Activated naive CD4-positive, alpha-beta T cell (primary cell): ENCODE measurements around the gene MAP4K3.
"Not testable (repeated sequence)": the region's sequence is repeated elsewhere in the genome, so short reads cannot be mapped to it uniquely, and the experiment has no call there.

Experiments used
- DNase-seq, 4 experiments: peaks; one replicate each; lab custom pipeline; 2025; lab: John Stamatoyannopoulos, UW

MAP4K3 gene

GRCh38 chr2:39370101-39370500, 67.0 kb downstream of the MAP4K3 start:
- no peak for DNase-seq

- no peak for DNase-seq
Observed at GRCh38 chr2:39368846-39369245, 68.2 kb downstream of the MAP4K3 start.

GRCh38 chr2:39368376-39368775, 68.7 kb downstream of the MAP4K3 start:
- no peak for DNase-seq

- no peak for DNase-seq
Observed at GRCh38 chr2:39362595-39362994, 74.5 kb downstream of the MAP4K3 start.

GRCh38 chr2:39361511-39361910, 75.6 kb downstream of the MAP4K3 start:
- no peak for DNase-seq

GRCh38 chr2:39360342-39360741, 76.7 kb downstream of the MAP4K3 start:
- DNase-seq = not testable (repeated sequence)

- DNase-seq = no peak
Observed at GRCh38 chr2:39359453-39360038, 77.5 kb downstream of the MAP4K3 start.

GRCh38 chr2:39356922-39357639, 80.0 kb downstream of the MAP4K3 start:
- DNase-seq = no peak

GRCh38 chr2:39350658-39351057, 86.4 kb downstream of the MAP4K3 start:
- no peak for DNase-seq

- DNase-seq = no peak
Observed at GRCh38 chr2:39338502-39338901, 98.6 kb downstream of the MAP4K3 start.

- DNase-seq = no peak
Observed at GRCh38 chr2:39335930-39336329, 101.2 kb downstream of the MAP4K3 start.

- no peak for DNase-seq
Observed at GRCh38 chr2:39334978-39335377, 102.1 kb downstream of the MAP4K3 start.

GRCh38 chr2:39334529-39334928, 102.6 kb downstream of the MAP4K3 start:
- no peak for DNase-seq

- no peak for DNase-seq
Observed at GRCh38 chr2:39326644-39327043, 110.4 kb downstream of the MAP4K3 start.

GRCh38 chr2:39325966-39326365, 111.1 kb downstream of the MAP4K3 start:
- no peak for DNase-seq

- DNase-seq = not testable (repeated sequence)
Observed at GRCh38 chr2:39321056-39322035, 115.7 kb downstream of the MAP4K3 start.

- DNase-seq = no peak
Observed at GRCh38 chr2:39320162-39320561, 116.9 kb downstream of the MAP4K3 start.

GRCh38 chr2:39313575-39313974, 123.5 kb downstream of the MAP4K3 start:
- no peak for DNase-seq

GRCh38 chr2:39311469-39311868, 125.6 kb downstream of the MAP4K3 start:
- no peak for DNase-seq

GRCh38 chr2:39308778-39309177, 128.3 kb downstream of the MAP4K3 start:
- no peak for DNase-seq

- no peak for DNase-seq
Observed at GRCh38 chr2:39306626-39307025, 130.5 kb downstream of the MAP4K3 start.

- DNase-seq = no peak
Observed at GRCh38 chr2:39304729-39305128, 132.4 kb downstream of the MAP4K3 start.

- no peak for DNase-seq
Observed at GRCh38 chr2:39304200-39304599, 132.9 kb downstream of the MAP4K3 start.
